HepG2 (cell line): Measurements from ENCODE around the gene CCK. TPM values are rescaled to one million over a fixed set of nuclear protein-coding genes. Genes with fewer than 3 reads are reported as not detected.

Experiments
- ATAC-seq: fragments of 200-7000 bp; cut with Tn5 transposase; 3 replicates; pipeline ENCODE4 v1.9.1; 2020; ENCODE audit warnings: mild to moderate bottlenecking, moderate library complexity
- BruUV-seq: library from RNA; stranded (reverse); fragments of 400-500 nt; replicated peaks from 2 replicates; lab custom pipeline; 2021; lab: Mats Ljungman, UMichigan
- CTCF ChIA-PET: fragments of 300-600 bp; formaldehyde crosslinking; extraction: SDS; loops from one replicate; lab custom pipeline; 2021; ENCODE audit warnings: low total read pairs, inconsistent platforms, low intra/inter-chr PET ratio; lab: Yijun Ruan, JAX
- POLR2A ChIA-PET: fragments of 350-600 bp; sonication (Branson Sonifier 250); formaldehyde crosslinking; loops from one replicate; lab custom pipeline; 2020; ENCODE audit warnings: antibody characterized with exemption, inconsistent platforms; lab: Yijun Ruan, JAX
- DNase-seq: peaks from one replicate; pipeline ENCODE4 v3.0.0-alpha.2; 2015; ENCODE audit warnings: low spot score
- FAIRE-seq: peaks from 3 replicates; lab custom pipeline; 2011; peaks lifted over from hg19 to GRCh38; lab: Jason Lieb, UNC
- H2AFZ ChIP-seq: one replicate; pipeline ENCODE4 v1.6.1; 2011; ENCODE audit warnings: low read length, inconsistent platforms
- H3K27ac ChIP-seq: fragments of 300-600 bp; 3 replicates; pipeline ENCODE4 v1.8.0; 2011; ENCODE audit warnings: mixed run types, mild to moderate bottlenecking, mixed read lengths, low read length, inconsistent platforms; ENCODE audit not compliant: insufficient read depth; ENCODE audit errors: extremely low read length
- H3K27me3 ChIP-seq, 2 experiments: fragments of 200-600 bp in 1 of 2; 2 replicates in 1 of 2; 3 replicates in 1 of 2; pipeline versions ENCODE4 v1.6.0 to v1.8.0; 2011; ENCODE audit warnings: low read length in 2 of 2, mild to moderate bottlenecking in 2 of 2, moderate library complexity in 2 of 2, inconsistent platforms in 1 of 2; ENCODE audit not compliant: insufficient read depth in 2 of 2, control insufficient read depth in 1 of 2
- H3K36me3 ChIP-seq, 2 experiments: fragments of 200-600 bp in 1 of 2; replicated peaks in 1 of 2; 2 replicates in 1 of 2; 3 replicates in 1 of 2; pipeline versions ENCODE4 v1.5.1 to v1.8.0; 2011; ENCODE audit warnings: low read length in 2 of 2, inconsistent platforms in 1 of 2; ENCODE audit not compliant: insufficient read depth in 2 of 2, control insufficient read depth in 1 of 2
- H3K4me1 ChIP-seq: 2 replicates; pipeline ENCODE4 v1.5.1; 2012; ENCODE audit warnings: low read length, inconsistent platforms; ENCODE audit not compliant: insufficient read depth
- H3K4me2 ChIP-seq: 2 replicates; pipeline ENCODE4 v1.6.0; 2011; ENCODE audit warnings: low read depth, low read length, inconsistent platforms
- H3K4me3 ChIP-seq, 3 experiments: fragments of 200-600 bp in 1 of 3; sonication (generic), shearing (Covaris generic) in 1 of 3; replicated peaks in 1 of 3; 2 replicates each; pipeline ENCODE4 v1.5.1; 2011 to 2016; ENCODE audit warnings: low read length in 3 of 3, inconsistent platforms in 2 of 3, low read depth in 2 of 3, mild to moderate bottlenecking in 2 of 3, control low read depth in 1 of 3, mixed read lengths in 1 of 3; ENCODE audit not compliant: insufficient read depth in 1 of 3
- H3K79me2 ChIP-seq: one replicate; pipeline ENCODE4 v1.6.1; 2011; ENCODE audit warnings: low read length, inconsistent platforms; ENCODE audit not compliant: insufficient read depth
- H3K9ac ChIP-seq: 2 replicates; pipeline ENCODE4 v1.6.0; 2011; ENCODE audit warnings: mild to moderate bottlenecking, low read depth, low read length, inconsistent platforms; ENCODE audit not compliant: insufficient read depth
- H3K9me3 ChIP-seq: 2 replicates; pipeline ENCODE4 v1.5.1; 2012; ENCODE audit warnings: mild to moderate bottlenecking, low read length
- H4K20me1 ChIP-seq: 2 replicates; pipeline ENCODE4 v1.6.0; 2011; ENCODE audit warnings: inconsistent platforms, mild to moderate bottlenecking, low read length, moderate library complexity; ENCODE audit not compliant: insufficient read depth
- AGO2 ChIP-seq: fragments of 200-400 bp; formaldehyde crosslinking; optimal IDR thresholded peaks from 2 replicates; pipeline ENCODE3; 2017; ENCODE audit warnings: mild to moderate bottlenecking, low read depth, low read length, moderate library complexity
- FOXM1 ChIP-seq: sonication (generic); formaldehyde crosslinking; IDR thresholded peaks from 2 replicates; pipeline ENCODE4 v1.5.0; 2020; ENCODE audit warnings: missing genetic modification reagents
- ZNF501 ChIP-seq: sonication (generic); formaldehyde crosslinking; IDR thresholded peaks from 2 replicates; pipeline ENCODE4 v1.5.1; 2020; ENCODE audit warnings: mild to moderate bottlenecking, moderate library complexity, missing genetic modification reagents
- WGBS: methylation state at CpG from one replicate; pipeline ENCODE4 v1.1.6; 2017; ENCODE audit warnings: low lambda C conversion rate; 5-methylcytosine and 5-hydroxymethylcytosine counted together
- in situ Hi-C: cut with HindIII; loops from 2 replicates; pipeline ENCODE4 v1.10.0; 2017; ENCODE audit warnings: low pct_unique_long_range_greater_than_20kb; ENCODE audit not compliant: extremely low pct_ligation_motif_present
- intact Hi-C: fragments of 100-400 bp; cut with micrococcal nuclease; formaldehyde crosslinking; loops from one replicate; pipeline ENCODE4 v1.10.0; 2022; ENCODE audit not compliant: unreplicated experiment
- polyA plus RNA-seq, 8 experiments: library from polyadenylated mRNA; depleted of rRNA in 3 of 8; stranded (reverse) in 7 of 8; unstranded in 1 of 8; fragments of >200 nt; fragmentation: Illumina TruSeq in 4 of 8; extraction: Trizol in 4 of 8; gene quantifications; 2 replicates each; pipeline versions ENCODE4 v1.2.1 to v1.2.3, GENCODE V29; 2011 to 2016; ENCODE audit warnings: low read depth in 4 of 8, missing spikeins in 1 of 8, mixed read lengths in 1 of 8; ENCODE audit not compliant: insufficient read depth in 1 of 8
- total RNA-seq, 5 experiments: library from RNA; depleted of rRNA; stranded (reverse); fragments of >200 nt; fragmentation: Illumina TruSeq; extraction: Trizol; gene quantifications; 2 replicates each; pipeline ENCODE4 v1.2.3, GENCODE V29; 2016; ENCODE audit warnings: low read depth in 1 of 5

CCK gene
- total and polyA plus RNA-seq, 2 of the 13 experiments (the other 11 are each of a cell fraction or from before 2014, with no cell fraction given): not detected

DNA sequence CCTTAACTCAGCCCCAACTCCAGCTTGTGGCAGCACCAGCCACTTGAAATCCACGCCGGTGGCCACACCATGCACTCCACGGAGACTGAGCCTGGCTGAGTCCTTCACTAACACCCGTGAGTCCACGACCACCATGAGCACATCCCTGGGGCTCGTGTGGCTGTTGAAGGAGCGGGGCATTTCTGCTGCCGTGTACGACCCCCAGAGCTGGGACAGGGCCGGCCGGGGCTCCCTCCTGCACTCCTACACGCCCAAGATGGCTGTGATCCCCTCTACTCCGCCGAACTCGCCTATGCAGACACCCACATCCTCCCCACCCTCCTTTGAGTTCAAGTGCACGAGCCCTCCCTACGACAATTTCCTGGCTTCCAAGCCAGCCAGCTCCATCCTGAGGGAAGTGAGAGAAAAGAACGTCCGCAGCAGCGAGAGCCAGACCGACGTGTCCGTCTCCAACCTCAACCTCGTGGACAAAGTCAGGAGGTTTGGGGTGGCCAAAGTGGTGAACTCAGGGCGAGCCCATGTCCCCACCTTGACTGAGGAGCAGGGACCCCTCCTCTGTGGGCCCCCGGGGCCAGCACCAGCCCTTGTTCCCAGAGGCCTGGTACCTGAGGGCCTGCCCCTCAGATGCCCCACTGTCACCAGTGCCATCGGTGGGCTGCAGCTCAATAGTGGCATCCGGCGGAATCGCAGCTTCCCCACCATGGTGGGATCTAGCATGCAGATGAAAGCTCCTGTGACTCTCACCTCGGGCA, 42.9 kb downstream of the CCK start:
- H3K79me2 ChIP-seq: no peaks in the 10 kb centered on the region
- DNase-seq: no peak
- no peak for ATAC-seq
- no peaks in the 10 kb centered on the region for H3K27me3 ChIP-seq
- no peak overlapping the region for H3K27ac ChIP-seq
- H3K4me2 ChIP-seq: no peak overlapping the region
- no peak overlapping the region for H3K9ac ChIP-seq
- no peaks in the 10 kb centered on the region for H3K4me1 ChIP-seq
- TF ChIP-seq AGO2: peak; percentile 22
- no peak for TF ChIP-seq ZNF501 (CRISPR knock-in tag)
- TF ChIP-seq, all 625 proteins: peak for 1
- no peaks in the 10 kb centered on the region for H3K9me3 ChIP-seq
- intact Hi-C loops: no loop called here
- H2AFZ ChIP-seq: no peak overlapping the region
- no peaks in the 10 kb centered on the region for H4K20me1 ChIP-seq
- ChIA-PET POLR2A (no interaction called here), CTCF (no interaction called here)
- BruUV-seq: no TSS peak
- H3K36me3 ChIP-seq: peaks cover 18 to 43% of the 10 kb centered on the region in 2 experiments; a peak in 4 of 5 replicates
- in situ Hi-C loops: loop anchor here (10.0 kb wide), 1 partner anchor 312 kb away; no protein-coding TSS in a partner anchor
- WGBS: 99% methylated on average over 23 of the region's 31 CpGs
- no peak for FAIRE-seq
- H3K4me3 ChIP-seq: no peak overlapping the region

DNA sequence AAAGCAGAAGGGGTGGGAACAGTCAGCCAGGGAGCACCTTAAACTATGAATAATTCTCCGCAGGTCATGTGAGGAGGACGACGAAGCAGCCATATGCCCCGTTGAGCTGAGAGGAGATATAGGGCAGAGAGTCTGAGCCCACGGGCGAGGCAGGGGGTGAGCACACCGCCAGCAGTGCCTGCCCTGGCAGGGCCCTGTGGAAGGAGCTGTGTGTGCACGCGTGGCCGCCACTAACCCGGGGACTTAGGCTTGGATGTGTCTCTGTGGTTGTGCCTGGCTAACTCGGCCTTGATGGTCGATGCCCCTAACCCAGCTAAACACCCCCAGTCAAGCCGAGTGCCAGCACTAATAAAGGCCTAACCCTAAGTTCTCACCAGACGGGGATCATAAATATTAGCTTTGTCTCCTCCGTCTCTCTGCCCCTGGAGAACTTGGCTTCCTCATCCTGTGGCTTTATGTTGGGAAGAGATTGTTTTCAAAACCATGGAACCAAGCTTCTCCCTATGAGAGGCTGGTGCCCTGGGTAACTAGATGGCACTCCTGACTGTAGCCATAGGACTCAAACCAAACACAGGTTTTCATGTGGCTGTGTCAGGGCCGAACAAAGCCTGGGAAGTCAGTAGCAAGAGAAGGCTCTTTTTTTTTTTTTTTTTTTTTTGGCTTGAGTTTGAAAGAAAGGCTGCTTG, 45.4 kb downstream of the CCK start:
- Histone ChIP-seq H3K79me2 (no peaks in the 10 kb centered on the region), H3K36me3 (peaks cover 18 to 48% of the 10 kb centered on the region in 2 experiments; a peak in 4 of 5 replicates)
- POLR2A ChIA-PET: no interaction called here

More for the DNA sequence above, 45.4 kb downstream of the CCK start:
- Histone ChIP-seq H3K27me3 (no peaks in the 10 kb centered on the region), H3K4me3 (no peak overlapping the region), H3K9me3 (no peaks in the 10 kb centered on the region), H4K20me1 (no peaks in the 10 kb centered on the region), H3K4me2 (no peak overlapping the region), H3K4me1 (no peaks in the 10 kb centered on the region), H3K27ac (no peak overlapping the region), H3K9ac (no peak overlapping the region), H2AFZ (no peak overlapping the region)
- no peak for TF ChIP-seq FOXM1 (CRISPR knock-in tag)
- TF ChIP-seq AGO2: peak; percentile 43
- 94% methylated on average over 11 of the region's 17 CpGs for WGBS
- in situ Hi-C loops (loop anchor here (10.0 kb wide), 1 partner anchor 314 kb away; no protein-coding TSS in a partner anchor), intact Hi-C loops (no loop called here)
- ATAC-seq (peak; percentile 26; the same call in 2 of the 3 replicates), FAIRE-seq (no peak), DNase-seq (no peak)
- CTCF ChIA-PET: no interaction called here
- BruUV-seq: no TSS peak
